ENCODE measurements around the gene FCN1. TPM values are rescaled to one million over a fixed set of nuclear protein-coding genes. Genes with fewer than 3 reads are reported as not detected.

The FCN1 gene
- total and polyA plus RNA-seq, 9 of the 15 experiments (the other 6 are each of a cell fraction or from before 2014, with no cell fraction given): not detected

- TF ChIP-seq ZNF592 (IDR thresholded peaks at IDR 0.05): no peak
- TF ChIP-seq BCLAF1 (IDR thresholded peaks at IDR 0.05; ENCODE audit: borderline replicate concordance in 1 of 2, control insufficient read depth in 1 of 2, low read depth in 2 of 2, low read length in 1 of 2): no peak
- no peak for TF ChIP-seq NFYB (IDR thresholded peaks at IDR 0.05; ENCODE audit: extremely low read depth, insufficient read length)
- TF ChIP-seq MAX (CRISPR knock-in tag; IDR thresholded peaks at IDR 0.05): no peak
- no peak for TF ChIP-seq PHF20 (IDR thresholded peaks at IDR 0.05; ENCODE audit: partially characterized antibody)
- TF ChIP-seq CEBPG (CRISPR knock-in tag; IDR thresholded peaks at IDR 0.05): no peak
- TF ChIP-seq CEBPG (tag; conservative IDR thresholded peaks at IDR 0.05 in 1 of 2, IDR thresholded peaks at IDR 0.05 in 1 of 2): no peak
- no peak for TF ChIP-seq SREBF2 (CRISPR knock-in tag; IDR thresholded peaks at IDR 0.05)
- no peak for TF ChIP-seq MAZ (CRISPR knock-in tag; conservative IDR thresholded peaks at IDR 0.05 in 1 of 2, IDR thresholded peaks at IDR 0.05 in 1 of 2)
- TF ChIP-seq MCM3 (IDR thresholded peaks at IDR 0.05): no peak
- TF ChIP-seq ZBTB43 (CRISPR knock-in tag; IDR thresholded peaks at IDR 0.05): no peak
- no peak for TF ChIP-seq ZFP91 (CRISPR knock-in tag; IDR thresholded peaks at IDR 0.05)
- no peak for TF ChIP-seq ZNF76 (CRISPR knock-in tag; IDR thresholded peaks at IDR 0.05; ENCODE audit: borderline replicate concordance)
Observed at GRCh38 chr9:134962065-134962972, 44.6 kb upstream of the FCN1 start (continued).
